Type B pancreatic cell (in vitro differentiated cells): ENCODE measurements around the gene FAM89A. TPM values are rescaled to one million over a fixed set of nuclear protein-coding genes. Genes with fewer than 3 reads are reported as not detected.

Experiments
- DNase-seq: peaks from one replicate; pipeline ENCODE4 v3.0.0; 2021; ENCODE audit warnings: mixed read lengths; ENCODE audit not compliant: unreplicated experiment; ENCODE audit errors: extremely low spot score
- H3K27ac Mint-ChIP-seq: 2 replicates; pipeline ENCODE4 v1.8.0; 2021; ENCODE audit warnings: mild to moderate bottlenecking, mixed read lengths
- H3K27me3 Mint-ChIP-seq: 2 replicates; pipeline ENCODE4 v1.8.0; 2021; ENCODE audit warnings: mixed read lengths
- H3K36me3 Mint-ChIP-seq: 2 replicates; pipeline ENCODE4 v1.8.0; 2021; ENCODE audit warnings: mixed read lengths
- H3K4me1 Mint-ChIP-seq: one replicate; pipeline ENCODE4 v1.8.0; 2021; ENCODE audit warnings: mixed read lengths; ENCODE audit not compliant: unreplicated experiment
- H3K4me3 Mint-ChIP-seq: 2 replicates; pipeline ENCODE4 v1.8.0; 2021; ENCODE audit warnings: mild to moderate bottlenecking, mixed read lengths
- H3K9me3 Mint-ChIP-seq: 2 replicates; pipeline ENCODE4 v1.8.0; 2021; ENCODE audit warnings: mixed read lengths
- total RNA-seq: library from RNA; stranded (reverse); gene quantifications from 2 replicates; pipeline ENCODE4 v1.2.1, GENCODE V29; 2021; ENCODE audit warnings: low replicate concordance
- TF ChIP-seq, protein P1 (sequence below): fragments of 200-600 bp; sonication (generic); conservative IDR thresholded peaks from 2 replicates; pipeline ENCODE4 v1.5.0; 2021; ENCODE audit warnings: antibody characterized with exemption, mild to moderate bottlenecking

Gene FAM89A
- total RNA-seq, 1 donor from 2014 or later: 11.9 TPM

DNA sequence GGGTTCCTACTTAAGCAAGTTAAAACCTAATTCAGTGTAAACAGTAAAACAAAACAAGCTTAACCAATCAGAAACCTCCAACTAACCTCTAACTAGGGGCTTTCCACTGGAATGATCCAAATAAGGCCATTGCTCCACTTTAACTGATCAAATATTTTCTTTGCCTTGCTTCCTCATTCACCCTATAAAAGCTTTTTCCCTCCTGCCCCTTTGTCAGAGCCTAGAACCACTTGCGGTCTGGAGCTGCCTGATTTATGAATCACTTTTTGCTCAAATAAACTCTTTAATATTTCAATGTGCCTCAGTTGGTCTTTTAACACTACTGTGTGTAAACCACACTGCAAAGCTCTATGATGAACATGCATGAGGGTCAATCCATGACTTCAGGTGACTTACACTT lies 4.5 kb upstream of the FAM89A start:
- Mint-ChIP-seq H3K36me3 (peaks cover 4% of the 10 kb centered on the region), H3K9me3 (peaks cover 10% of the 10 kb centered on the region), H3K27ac (no peak overlapping the region), H3K27me3 (peaks cover 53% of the 10 kb centered on the region), H3K4me1 (peaks cover 7% of the 10 kb centered on the region), H3K4me3 (no peak overlapping the region)
- no peak for DNase-seq
- TF ChIP-seq, protein P1, sequence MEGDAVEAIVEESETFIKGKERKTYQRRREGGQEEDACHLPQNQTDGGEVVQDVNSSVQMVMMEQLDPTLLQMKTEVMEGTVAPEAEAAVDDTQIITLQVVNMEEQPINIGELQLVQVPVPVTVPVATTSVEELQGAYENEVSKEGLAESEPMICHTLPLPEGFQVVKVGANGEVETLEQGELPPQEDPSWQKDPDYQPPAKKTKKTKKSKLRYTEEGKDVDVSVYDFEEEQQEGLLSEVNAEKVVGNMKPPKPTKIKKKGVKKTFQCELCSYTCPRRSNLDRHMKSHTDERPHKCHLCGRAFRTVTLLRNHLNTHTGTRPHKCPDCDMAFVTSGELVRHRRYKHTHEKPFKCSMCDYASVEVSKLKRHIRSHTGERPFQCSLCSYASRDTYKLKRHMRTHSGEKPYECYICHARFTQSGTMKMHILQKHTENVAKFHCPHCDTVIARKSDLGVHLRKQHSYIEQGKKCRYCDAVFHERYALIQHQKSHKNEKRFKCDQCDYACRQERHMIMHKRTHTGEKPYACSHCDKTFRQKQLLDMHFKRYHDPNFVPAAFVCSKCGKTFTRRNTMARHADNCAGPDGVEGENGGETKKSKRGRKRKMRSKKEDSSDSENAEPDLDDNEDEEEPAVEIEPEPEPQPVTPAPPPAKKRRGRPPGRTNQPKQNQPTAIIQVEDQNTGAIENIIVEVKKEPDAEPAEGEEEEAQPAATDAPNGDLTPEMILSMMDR: no peak

DNA sequence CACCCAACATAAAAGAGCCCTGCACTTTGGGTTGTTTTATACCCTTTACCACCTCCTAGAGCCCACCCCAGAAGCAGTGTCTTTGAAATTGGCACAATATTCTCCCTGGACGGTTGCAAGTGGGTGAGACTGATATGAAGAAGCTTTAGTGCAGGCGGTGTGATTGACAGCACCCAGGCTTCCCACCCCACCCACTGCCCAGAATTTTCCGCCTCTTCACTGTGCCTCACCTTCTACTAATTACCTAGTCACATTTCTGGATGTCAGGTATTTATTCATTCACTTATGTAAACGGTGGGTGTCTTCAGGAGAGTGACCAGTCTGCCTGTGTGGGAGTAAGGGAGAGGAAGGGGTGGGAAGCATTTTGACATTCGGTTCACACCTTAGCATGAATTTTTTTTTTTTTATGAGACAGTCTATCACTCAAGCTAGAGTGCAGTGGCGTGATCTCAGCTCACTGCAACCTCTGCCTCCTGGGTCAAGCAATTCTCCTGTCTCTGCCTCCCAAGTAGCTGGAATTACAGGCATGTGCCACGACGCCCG lies 1.7 kb upstream of the FAM89A start:
- peak overlapping the region; percentile 46 for H3K27ac Mint-ChIP-seq
- H3K9me3 Mint-ChIP-seq: peaks cover 10% of the 10 kb centered on the region
- TF ChIP-seq, protein P1: no peak
- peaks cover 16% of the 10 kb centered on the region for H3K4me1 Mint-ChIP-seq
- peaks cover 32% of the 10 kb centered on the region for H3K27me3 Mint-ChIP-seq
- no peak for DNase-seq
- H3K36me3 Mint-ChIP-seq: peaks cover 11% of the 10 kb centered on the region
- peak overlapping the region; percentile 76 for H3K4me3 Mint-ChIP-seq

DNA sequence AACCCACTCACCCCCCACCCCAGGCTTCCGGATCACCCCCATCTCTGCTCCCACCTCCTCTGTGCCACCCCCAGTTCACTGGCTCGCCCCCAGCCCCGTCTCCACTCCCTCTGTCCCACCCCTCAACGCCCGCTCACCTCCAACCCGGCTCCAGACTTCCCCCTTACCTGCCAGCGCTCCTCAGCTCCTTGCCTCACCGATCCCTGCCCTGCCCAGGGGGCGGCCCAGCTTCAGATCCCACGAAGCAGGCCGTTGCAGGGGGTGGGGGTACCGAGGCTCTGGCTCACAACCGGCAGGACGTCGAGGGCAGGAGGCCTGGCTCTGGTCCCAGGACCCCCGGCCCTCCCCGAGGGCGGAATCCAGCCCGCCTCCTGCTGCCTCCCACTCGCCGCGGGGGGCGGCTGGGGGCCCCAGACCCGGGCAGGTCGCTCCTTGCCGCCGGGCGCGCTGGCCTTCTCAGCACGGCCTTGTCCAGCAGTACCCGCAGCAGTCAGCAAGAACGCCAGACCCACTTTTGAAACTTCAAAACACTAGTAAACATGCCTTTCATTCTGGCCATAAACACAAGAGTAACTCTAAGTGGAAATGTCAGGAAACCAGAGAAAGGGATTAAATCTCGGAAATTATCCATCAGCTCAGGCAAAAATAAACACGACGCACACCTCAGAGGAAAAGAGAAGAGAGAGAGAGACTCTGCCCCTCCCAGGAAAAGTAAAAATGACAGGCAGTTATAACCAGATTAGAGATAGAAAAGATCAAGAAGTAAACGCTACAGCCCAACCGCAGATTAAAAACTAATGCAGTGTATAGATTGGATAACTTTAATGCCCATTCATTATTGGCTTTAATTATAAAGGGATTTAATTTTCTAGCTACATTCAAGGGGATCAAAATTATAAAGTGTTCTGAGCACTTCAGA lies 1.0 kb upstream of the FAM89A start:
- Mint-ChIP-seq H3K4me3 (peak overlapping the region; percentile 81), H3K27ac (peak overlapping the region; percentile 46), H3K9me3 (peaks cover 10% of the 10 kb centered on the region), H3K36me3 (peaks cover 11% of the 10 kb centered on the region), H3K4me1 (peaks cover 16% of the 10 kb centered on the region), H3K27me3 (peaks cover 24% of the 10 kb centered on the region)
- TF ChIP-seq, protein P1: no peak
- DNase-seq: no peak

DNA sequence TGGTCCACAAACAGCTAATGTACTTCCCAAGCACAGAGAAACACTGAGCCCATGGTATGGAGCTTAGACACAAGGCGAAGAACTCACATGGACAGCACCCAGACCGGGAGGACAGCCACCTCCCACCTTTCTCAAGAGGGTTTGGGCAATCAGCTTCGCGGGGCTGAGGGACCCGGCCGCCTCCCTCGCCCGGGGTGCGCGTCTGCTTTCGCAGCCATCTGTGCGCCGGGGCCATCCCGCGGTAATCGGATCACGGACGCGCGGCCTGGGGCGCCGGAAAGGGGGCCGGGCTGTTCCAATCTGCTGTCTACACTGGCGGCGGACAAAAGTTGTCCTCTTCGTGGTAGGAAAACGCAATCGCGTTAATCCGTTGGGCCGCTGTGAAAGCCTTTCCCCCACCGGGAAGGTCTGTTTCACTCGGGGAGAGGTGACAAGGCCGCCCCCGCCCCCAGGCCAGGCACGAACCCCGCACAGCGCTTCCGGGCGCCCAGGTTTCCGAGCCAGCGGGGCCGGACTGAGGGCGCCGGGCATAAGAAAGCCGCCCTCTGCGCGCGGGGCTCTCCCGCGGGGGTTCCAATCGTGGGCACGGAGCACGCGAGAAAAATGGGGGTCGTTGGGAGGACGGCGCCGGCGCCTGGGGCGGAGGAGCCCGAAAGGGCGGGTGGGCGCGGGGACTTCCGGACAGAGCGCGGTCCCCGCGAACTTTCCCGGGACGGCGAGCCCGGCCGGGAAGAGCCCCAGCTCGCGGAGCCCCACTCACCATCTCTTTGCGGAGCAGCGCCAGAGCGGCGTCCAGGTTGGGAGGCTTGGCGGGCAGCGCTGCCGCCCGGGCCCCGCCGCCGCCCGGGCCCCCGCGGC lies 664 bp downstream of the FAM89A start:
- Mint-ChIP-seq H3K4me1 (peaks cover 16% of the 10 kb centered on the region), H3K36me3 (peaks cover 7% of the 10 kb centered on the region), H3K9me3 (no peaks in the 10 kb centered on the region), H3K27ac (peak overlapping the region; percentile 62), H3K27me3 (peaks cover 9% of the 10 kb centered on the region), H3K4me3 (peak overlapping the region; percentile 87)
- no peak for DNase-seq
- TF ChIP-seq, protein P1: no peak
